Measurements from ENCODE around the gene MTCL3.
A peak's percentile ranks its signal among the peaks of the same experiment; 100 is the strongest.

MTCL3 gene

GRCh38 chr6:127459231-127459641, 59.9 kb downstream of the MTCL3 start, which contains the start of gene KIAA0408:
Gene KIAA0408 (minus strand): TSS chr6:127459389. CDS start chr6:127453981, 5,408 bp downstream.
- Mint-ChIP-seq H3K27me3 (ENCODE audit: low read depth) (peaks cover 1% of the 10 kb centered on the region), H3K4me3 (ENCODE audit: low read depth) (no peak within 1 kb of the TSS), H3K9me3 (no peaks in the 10 kb centered on the region), H3K4me1 (ENCODE audit: low read depth) (peaks cover 57% of the 10 kb centered on the region), H3K27ac (peak within 1 kb of the TSS; percentile 63), H3K36me3 (ENCODE audit: low read depth) (peaks cover 11% of the 10 kb centered on the region)
- no peak for DNase-seq (ENCODE audit: low spot score)
- intact Hi-C loops (cut with micrococcal nuclease) = no loop called here

GRCh38 chr6:127458817-127459216, 60.3 kb downstream of the MTCL3 start:
- DNase-seq (ENCODE audit: low spot score) = no peak
- Mint-ChIP-seq H3K27me3 (ENCODE audit: low read depth) (peaks cover 1% of the 10 kb centered on the region), H3K36me3 (ENCODE audit: low read depth) (peaks cover 13% of the 10 kb centered on the region), H3K4me1 (ENCODE audit: low read depth) (peaks cover 57% of the 10 kb centered on the region), H3K9me3 (no peaks in the 10 kb centered on the region), H3K27ac (no peak overlapping the region), H3K4me3 (ENCODE audit: low read depth) (no peak overlapping the region)
- intact Hi-C loops (cut with micrococcal nuclease) = no loop called here

GRCh38 chr6:127458222-127458621, 60.9 kb downstream of the MTCL3 start:
- Mint-ChIP-seq H3K9me3 (no peaks in the 10 kb centered on the region), H3K36me3 (ENCODE audit: low read depth) (peaks cover 19% of the 10 kb centered on the region), H3K27ac (no peak overlapping the region), H3K4me3 (ENCODE audit: low read depth) (no peak overlapping the region), H3K4me1 (ENCODE audit: low read depth) (peaks cover 60% of the 10 kb centered on the region), H3K27me3 (ENCODE audit: low read depth) (peaks cover 1% of the 10 kb centered on the region)
- intact Hi-C loops (cut with micrococcal nuclease) = no loop called here
- no peak for DNase-seq (ENCODE audit: low spot score)

- Mint-ChIP-seq H3K4me1 (ENCODE audit: low read depth) (peaks cover 61% of the 10 kb centered on the region), H3K27ac (no peak overlapping the region), H3K36me3 (ENCODE audit: low read depth) (peaks cover 20% of the 10 kb centered on the region), H3K27me3 (ENCODE audit: low read depth) (peaks cover 1% of the 10 kb centered on the region), H3K9me3 (no peaks in the 10 kb centered on the region), H3K4me3 (ENCODE audit: low read depth) (no peak overlapping the region)
- DNase-seq (ENCODE audit: low spot score) = no peak
- intact Hi-C loops (cut with micrococcal nuclease) = loop anchor here (2.0 kb wide), 1 partner anchor 115 kb away; the partner anchor contains the start of gene ECHDC1
Measured at GRCh38 chr6:127457456-127458064, 61.6 kb downstream of the MTCL3 start.

- H3K9me3 Mint-ChIP-seq = no peaks in the 10 kb centered on the region
- H3K27ac Mint-ChIP-seq = no peak overlapping the region
- peaks cover 25% of the 10 kb centered on the region for H3K36me3 Mint-ChIP-seq (ENCODE audit: low read depth)
- intact Hi-C loops (cut with micrococcal nuclease) = loop anchor here (1.0 to 2.0 kb wide), 2 partner anchors 36 to 114 kb away; partner anchors contain the start of gene ECHDC1
- no peak overlapping the region for H3K4me3 Mint-ChIP-seq (ENCODE audit: low read depth)
- H3K27me3 Mint-ChIP-seq (ENCODE audit: low read depth) = peaks cover 1% of the 10 kb centered on the region
- peaks cover 62% of the 10 kb centered on the region for H3K4me1 Mint-ChIP-seq (ENCODE audit: low read depth)
- no peak for DNase-seq (ENCODE audit: low spot score)
Measured at GRCh38 chr6:127456465-127456864, 62.7 kb downstream of the MTCL3 start.

GRCh38 chr6:127453845-127454619, 65.1 kb downstream of the MTCL3 start:
- H3K4me3 Mint-ChIP-seq (ENCODE audit: low read depth) = no peak overlapping the region
- H3K36me3 Mint-ChIP-seq (ENCODE audit: low read depth) = peaks cover 40% of the 10 kb centered on the region
- DNase-seq (ENCODE audit: low spot score) = no peak
- H3K27me3 Mint-ChIP-seq (ENCODE audit: low read depth) = peaks cover 1% of the 10 kb centered on the region
- H3K27ac Mint-ChIP-seq = no peak overlapping the region
- intact Hi-C loops (cut with micrococcal nuclease) = no loop called here
- H3K4me1 Mint-ChIP-seq (ENCODE audit: low read depth) = peaks cover 40% of the 10 kb centered on the region
- H3K9me3 Mint-ChIP-seq = no peaks in the 10 kb centered on the region

GRCh38 chr6:127452803-127453202, 66.3 kb downstream of the MTCL3 start:
- Mint-ChIP-seq H3K4me1 (ENCODE audit: low read depth) (peaks cover 38% of the 10 kb centered on the region), H3K27ac (no peak overlapping the region), H3K4me3 (ENCODE audit: low read depth) (no peak overlapping the region), H3K36me3 (ENCODE audit: low read depth) (peaks cover 45% of the 10 kb centered on the region), H3K27me3 (ENCODE audit: low read depth) (peaks cover 1% of the 10 kb centered on the region), H3K9me3 (no peaks in the 10 kb centered on the region)
- no peak for DNase-seq (ENCODE audit: low spot score)
- intact Hi-C loops (cut with micrococcal nuclease) = no loop called here

- intact Hi-C loops (cut with micrococcal nuclease) = no loop called here
- DNase-seq (ENCODE audit: low spot score) = no peak
- H3K4me3 Mint-ChIP-seq (ENCODE audit: low read depth) = no peak overlapping the region
- no peak overlapping the region for H3K27ac Mint-ChIP-seq
- H3K36me3 Mint-ChIP-seq (ENCODE audit: low read depth) = peaks cover 55% of the 10 kb centered on the region
- H3K27me3 Mint-ChIP-seq (ENCODE audit: low read depth) = no peaks in the 10 kb centered on the region
- no peaks in the 10 kb centered on the region for H3K9me3 Mint-ChIP-seq
- H3K4me1 Mint-ChIP-seq (ENCODE audit: low read depth) = peaks cover 30% of the 10 kb centered on the region
Measured at GRCh38 chr6:127451388-127451787, 67.7 kb downstream of the MTCL3 start.

GRCh38 chr6:127447780-127448179, 71.4 kb downstream of the MTCL3 start:
- DNase-seq (ENCODE audit: low spot score) = no peak
- Mint-ChIP-seq H3K9me3 (no peaks in the 10 kb centered on the region), H3K36me3 (ENCODE audit: low read depth) (peaks cover 63% of the 10 kb centered on the region), H3K27me3 (ENCODE audit: low read depth) (no peaks in the 10 kb centered on the region), H3K4me3 (ENCODE audit: low read depth) (no peak overlapping the region), H3K4me1 (ENCODE audit: low read depth) (peaks cover 10% of the 10 kb centered on the region), H3K27ac (no peak overlapping the region)
- intact Hi-C loops (cut with micrococcal nuclease) = no loop called here

GRCh38 chr6:127446356-127446755, 72.8 kb downstream of the MTCL3 start:
- Mint-ChIP-seq H3K4me1 (ENCODE audit: low read depth) (peaks cover 9% of the 10 kb centered on the region), H3K9me3 (no peaks in the 10 kb centered on the region), H3K36me3 (ENCODE audit: low read depth) (peaks cover 61% of the 10 kb centered on the region), H3K27ac (no peak overlapping the region), H3K27me3 (ENCODE audit: low read depth) (no peaks in the 10 kb centered on the region), H3K4me3 (ENCODE audit: low read depth) (no peak overlapping the region)
- intact Hi-C loops (cut with micrococcal nuclease) = no loop called here
- DNase-seq (ENCODE audit: low spot score) = no peak

- H3K4me1 Mint-ChIP-seq (ENCODE audit: low read depth) = peaks cover 4% of the 10 kb centered on the region
- peaks cover 1% of the 10 kb centered on the region for H3K27me3 Mint-ChIP-seq (ENCODE audit: low read depth)
- intact Hi-C loops (cut with micrococcal nuclease) = no loop called here
Measured at GRCh38 chr6:127441881-127442280, 77.3 kb downstream of the MTCL3 start.

GRCh38 chr6:127439718-127440117, 79.4 kb downstream of the MTCL3 start:
- Mint-ChIP-seq H3K4me1 (ENCODE audit: low read depth) (no peaks in the 10 kb centered on the region), H3K27me3 (ENCODE audit: low read depth) (peaks cover 5% of the 10 kb centered on the region), H3K27ac (no peak overlapping the region), H3K36me3 (ENCODE audit: low read depth) (peaks cover 18% of the 10 kb centered on the region), H3K9me3 (no peaks in the 10 kb centered on the region), H3K4me3 (ENCODE audit: low read depth) (no peak overlapping the region)
- intact Hi-C loops (cut with micrococcal nuclease) = no loop called here
- DNase-seq (ENCODE audit: low spot score) = no peak

More at GRCh38 chr6:127441881-127442280, 77.3 kb downstream of the MTCL3 start:
- no peak for DNase-seq (ENCODE audit: low spot score)
- H3K36me3 Mint-ChIP-seq (ENCODE audit: low read depth) = peaks cover 31% of the 10 kb centered on the region
- H3K9me3 Mint-ChIP-seq = no peaks in the 10 kb centered on the region
- no peak overlapping the region for H3K4me3 Mint-ChIP-seq (ENCODE audit: low read depth)
- no peak overlapping the region for H3K27ac Mint-ChIP-seq

GRCh38 chr6:127436578-127437110, 82.5 kb downstream of the MTCL3 start:
- Mint-ChIP-seq H3K4me3 (ENCODE audit: low read depth) (no peak overlapping the region), H3K27ac (no peak overlapping the region), H3K36me3 (ENCODE audit: low read depth) (peaks cover 7% of the 10 kb centered on the region), H3K9me3 (no peaks in the 10 kb centered on the region), H3K27me3 (ENCODE audit: low read depth) (peaks cover 6% of the 10 kb centered on the region), H3K4me1 (ENCODE audit: low read depth) (no peaks in the 10 kb centered on the region)
- no peak for DNase-seq (ENCODE audit: low spot score)
- intact Hi-C loops (cut with micrococcal nuclease) = no loop called here

Measured in activated T-helper 2 cell treated with anti-CD3 and anti-CD28 coated beads, Interferon-gamma antibody, Interleukin-2, Interleukin-4, amounts not matched to agents 10 μg/mL and 5 μg/mL and 100 μg/mL, durations not matched to agents 14 hours and 24 hours and 36 hours (primary cell).